LNCAP (cell line): ENCODE results near the gene WNT4.

Experiments used
- CTCF ChIP-seq: fragments of 450-650 bp; IDR thresholded peaks from 2 replicates; pipeline ENCODE4 v1.5.1; 2017; ENCODE audit warnings: mild to moderate bottlenecking

The WNT4 gene

DNA sequence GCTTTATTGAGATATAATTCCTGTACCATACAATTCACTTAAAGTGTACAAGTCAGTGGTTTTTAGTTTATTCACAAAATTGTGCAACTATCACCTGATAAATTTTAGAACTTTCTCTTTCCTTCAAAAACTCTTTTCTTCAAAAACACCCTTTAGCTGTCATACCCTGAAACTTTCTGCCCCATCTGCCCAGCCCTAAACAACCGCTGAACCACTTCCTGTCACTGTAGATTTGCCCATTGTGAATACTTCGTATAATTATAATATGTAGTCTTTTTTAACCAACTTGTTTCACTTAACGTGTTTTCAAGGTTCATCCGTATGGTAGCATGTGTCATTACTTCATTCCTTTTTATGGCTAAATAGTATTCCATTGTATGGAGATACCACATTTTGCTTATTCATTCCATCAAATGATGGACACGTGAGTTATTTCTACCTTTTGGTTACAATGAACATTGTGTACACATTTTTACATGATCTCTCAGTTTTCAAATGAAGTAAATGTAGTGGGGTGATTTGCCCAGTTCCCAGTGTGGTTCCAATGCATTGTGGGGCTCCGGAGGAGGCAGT is 37.9 kb downstream of the WNT4 start:
- no peak for TF ChIP-seq CTCF

GRCh38 chr1:22104094-22104493 is 38.8 kb downstream of the WNT4 start:
- TF ChIP-seq CTCF = no peak

DNA sequence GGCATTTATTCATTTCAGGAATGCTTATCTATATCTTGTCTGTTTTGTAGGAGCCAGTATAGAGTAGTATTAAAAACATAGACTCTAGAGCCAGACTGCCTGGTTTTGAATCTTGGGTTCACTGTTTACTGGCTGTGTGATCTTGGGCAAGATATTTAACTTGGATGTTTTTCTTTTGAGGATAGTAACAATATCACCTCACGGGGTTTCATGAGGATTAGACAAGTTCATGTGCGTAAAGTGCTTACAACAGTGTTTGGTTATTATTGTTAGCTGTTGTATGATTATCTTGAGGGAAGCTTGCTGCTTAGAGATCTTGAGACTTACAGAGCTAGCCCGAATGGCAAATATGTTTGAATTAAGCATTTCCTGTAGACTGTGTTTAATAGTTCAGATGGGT is 40.2 kb downstream of the WNT4 start:
- TF ChIP-seq CTCF = no peak

- TF ChIP-seq CTCF = no peak
These were observed 40.9 kb downstream of the WNT4 start for GRCh38 chr1:22101995-22102394.

- no peak for TF ChIP-seq CTCF
These were observed 41.7 kb downstream of the WNT4 start for GRCh38 chr1:22101199-22101598.

GRCh38 chr1:22100168-22100567 is 42.7 kb downstream of the WNT4 start:
- TF ChIP-seq CTCF = no peak

- TF ChIP-seq CTCF = no peak
These were observed 44.1 kb downstream of the WNT4 start for GRCh38 chr1:22098752-22099151.

- TF ChIP-seq CTCF = no peak
These were observed 46.4 kb downstream of the WNT4 start for GRCh38 chr1:22096463-22096862.
